Neutrophil (primary cell): Measurements from ENCODE around the gene SECTM1.
"Not testable (repeated sequence)": the region's sequence is repeated elsewhere in the genome, so short reads cannot be mapped to it uniquely, and the experiment has no call there.

ENCODE experiments used
- H3K27ac ChIP-seq: fragments of 200-600 bp; sonication (generic); 2 replicates; pipeline ENCODE4 v1.5.1; 2016; ENCODE audit warnings: mild to moderate bottlenecking, moderate library complexity
- H3K27me3 ChIP-seq: fragments of 200-600 bp; sonication (generic); 2 replicates; pipeline ENCODE4 v1.6.0; 2016; ENCODE audit warnings: mild to moderate bottlenecking
- H3K36me3 ChIP-seq: fragments of 200-600 bp; sonication (generic); 2 replicates; pipeline ENCODE4 v1.5.1; 2017
- H3K4me1 ChIP-seq, 2 experiments: fragments of 200-600 bp in 1 of 2; sonication (generic) in 1 of 2; 1 replicate in 1 of 2; 2 replicates in 1 of 2; pipeline versions ENCODE4 v1.5.1 to v1.6.1; 2013 to 2016; ENCODE audit warnings: low read depth in 1 of 2, low read length in 1 of 2, mild to moderate bottlenecking in 1 of 2, moderate library complexity in 1 of 2; ENCODE audit not compliant: control insufficient read depth in 1 of 2, insufficient read depth in 1 of 2
- H3K4me3 ChIP-seq, 2 experiments: fragments of 200-600 bp in 1 of 2; sonication (generic) in 1 of 2; 1 replicate in 1 of 2; 2 replicates in 1 of 2; pipeline ENCODE4 v1.5.1; 2013 to 2016; ENCODE audit warnings: low read depth in 1 of 2, low read length in 1 of 2, mild to moderate bottlenecking in 1 of 2, moderate library complexity in 1 of 2
- H3K9me3 ChIP-seq: fragments of 200-600 bp; sonication (generic); 2 replicates; pipeline ENCODE4 v1.5.1; 2016
- TF ChIP-seq, protein P1 (sequence below): fragments of 200-600 bp; sonication (generic); IDR thresholded peaks from 2 replicates; pipeline ENCODE4 v1.5.1; 2016; ENCODE audit warnings: antibody characterized with exemption

Gene SECTM1

DNA sequence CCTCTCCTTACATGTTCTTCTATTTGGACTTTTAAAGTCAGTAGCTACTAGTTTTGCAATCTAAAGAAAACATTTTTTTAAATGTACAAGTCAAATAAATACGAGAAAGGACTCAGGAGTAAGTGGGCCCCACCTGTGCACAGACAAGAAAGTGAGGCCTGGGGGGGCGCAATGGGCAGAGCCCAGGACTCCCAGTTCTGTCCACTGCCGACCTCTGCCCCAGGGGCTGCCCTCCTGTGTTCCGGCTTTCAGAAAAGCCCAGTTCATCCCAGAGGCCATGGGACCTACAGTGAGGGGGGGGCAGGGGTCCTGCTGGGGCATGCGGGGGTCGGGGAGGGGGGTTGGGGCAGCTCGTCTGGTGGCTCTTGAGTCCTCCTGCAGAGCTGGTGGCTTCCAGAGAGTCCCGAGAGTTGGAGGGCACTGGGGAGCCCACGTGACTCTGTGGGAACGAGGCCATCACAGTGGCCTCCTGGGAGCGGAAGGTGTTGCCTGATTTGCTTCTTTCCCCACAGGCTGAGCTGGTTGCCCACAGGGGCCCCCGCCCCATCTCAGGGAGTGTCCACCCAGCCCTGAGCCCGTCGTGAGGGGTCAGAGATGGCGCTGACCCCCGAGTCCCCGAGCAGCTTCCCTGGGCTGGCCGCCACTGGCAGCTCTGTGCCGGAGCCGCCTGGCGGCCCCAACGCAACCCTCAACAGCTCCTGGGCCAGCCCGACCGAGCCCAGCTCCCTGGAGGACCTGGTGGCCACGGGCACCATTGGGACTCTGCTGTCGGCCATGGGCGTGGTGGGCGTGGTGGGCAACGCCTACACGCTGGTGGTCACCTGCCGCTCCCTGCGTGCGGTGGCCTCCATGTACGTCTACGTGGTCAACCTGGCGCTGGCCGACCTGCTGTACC, 40.4 kb upstream of the SECTM1 start:
- Histone ChIP-seq H3K4me1 (peaks cover 6 to 8% of the 10 kb centered on the region in 2 experiments), H3K9me3 (no peaks in the 10 kb centered on the region), H3K4me3 (no peak overlapping the region), H3K27me3 (peaks cover 95% of the 10 kb centered on the region), H3K27ac (no peak overlapping the region), H3K36me3 (no peaks in the 10 kb centered on the region)
- TF ChIP-seq, protein P1, sequence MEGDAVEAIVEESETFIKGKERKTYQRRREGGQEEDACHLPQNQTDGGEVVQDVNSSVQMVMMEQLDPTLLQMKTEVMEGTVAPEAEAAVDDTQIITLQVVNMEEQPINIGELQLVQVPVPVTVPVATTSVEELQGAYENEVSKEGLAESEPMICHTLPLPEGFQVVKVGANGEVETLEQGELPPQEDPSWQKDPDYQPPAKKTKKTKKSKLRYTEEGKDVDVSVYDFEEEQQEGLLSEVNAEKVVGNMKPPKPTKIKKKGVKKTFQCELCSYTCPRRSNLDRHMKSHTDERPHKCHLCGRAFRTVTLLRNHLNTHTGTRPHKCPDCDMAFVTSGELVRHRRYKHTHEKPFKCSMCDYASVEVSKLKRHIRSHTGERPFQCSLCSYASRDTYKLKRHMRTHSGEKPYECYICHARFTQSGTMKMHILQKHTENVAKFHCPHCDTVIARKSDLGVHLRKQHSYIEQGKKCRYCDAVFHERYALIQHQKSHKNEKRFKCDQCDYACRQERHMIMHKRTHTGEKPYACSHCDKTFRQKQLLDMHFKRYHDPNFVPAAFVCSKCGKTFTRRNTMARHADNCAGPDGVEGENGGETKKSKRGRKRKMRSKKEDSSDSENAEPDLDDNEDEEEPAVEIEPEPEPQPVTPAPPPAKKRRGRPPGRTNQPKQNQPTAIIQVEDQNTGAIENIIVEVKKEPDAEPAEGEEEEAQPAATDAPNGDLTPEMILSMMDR: no peak

GRCh38 chr17:82373072-82373452, 39.5 kb upstream of the SECTM1 start:
- not testable (repeated sequence) for H3K4me1 ChIP-seq, H3K27ac ChIP-seq, H3K4me3 ChIP-seq, H3K36me3 ChIP-seq, H3K9me3 ChIP-seq
- H3K27me3 ChIP-seq: peaks cover 95% of the 10 kb centered on the region

DNA sequence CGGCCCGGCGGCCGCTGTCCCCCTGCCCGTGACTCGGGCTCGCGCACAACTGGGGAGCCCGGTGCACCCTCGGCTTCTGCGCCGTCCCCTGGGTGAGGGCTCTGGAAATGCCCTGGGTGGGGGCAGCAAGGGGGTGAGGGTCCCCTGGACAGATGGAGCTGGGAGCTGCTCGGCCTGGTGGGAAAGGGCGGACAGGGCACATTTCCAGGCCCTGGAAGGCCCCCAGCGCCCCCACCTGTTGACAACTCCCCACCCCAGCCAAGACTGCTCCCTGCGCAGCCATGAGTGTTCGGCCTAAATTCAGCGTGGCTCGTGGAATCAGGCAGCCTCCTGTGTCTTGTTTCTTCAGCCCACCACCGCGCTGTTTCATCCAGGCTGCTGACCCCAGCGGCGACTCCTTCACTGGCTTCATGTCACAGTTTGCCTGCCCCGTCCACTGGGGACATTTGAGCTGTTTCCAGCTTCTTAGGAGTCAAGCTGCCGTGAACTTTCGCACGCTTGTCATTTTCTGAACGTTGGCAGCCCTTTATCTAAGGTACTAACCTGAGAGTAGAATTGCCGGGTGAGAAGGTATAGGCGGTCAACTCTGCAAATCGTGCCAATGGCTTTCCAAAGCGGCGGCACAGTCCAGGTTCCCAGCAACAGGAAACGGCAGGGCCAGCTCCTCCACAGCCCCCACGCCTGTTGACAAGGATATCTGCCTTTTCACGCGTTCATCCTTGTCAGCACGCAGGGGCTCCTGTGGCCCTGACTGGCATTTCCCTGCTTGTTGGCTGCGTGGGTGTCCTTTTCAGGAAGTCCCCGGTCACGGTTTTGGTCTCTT, 38.9 kb upstream of the SECTM1 start:
- no peak overlapping the region for H3K27ac ChIP-seq
- H3K36me3 ChIP-seq: no peaks in the 10 kb centered on the region
- H3K27me3 ChIP-seq: peaks cover 95% of the 10 kb centered on the region
- H3K4me1 ChIP-seq: peaks cover 6 to 8% of the 10 kb centered on the region in 2 experiments
- TF ChIP-seq, protein P1: no peak
- H3K9me3 ChIP-seq: no peaks in the 10 kb centered on the region
- H3K4me3 ChIP-seq: no peak overlapping the region

- Histone ChIP-seq H3K4me3 (no peak within 1 kb of the TSS), H3K36me3 (no peaks in the 10 kb centered on the region), H3K9me3 (no peaks in the 10 kb centered on the region), H3K27me3 (peaks cover 100% of the 10 kb centered on the region), H3K4me1 (peaks cover 6 to 7% of the 10 kb centered on the region in 2 experiments), H3K27ac (no peak within 1 kb of the TSS)
- TF ChIP-seq, protein P1: no peak
These were observed 38.0 kb upstream of the SECTM1 start, which contains the start of gene UTS2R for GRCh38 chr17:82371333-82372248. Gene UTS2R (plus strand): TSS chr17:82371765. CDS start chr17:82374325, 2,560 bp downstream.

DNA sequence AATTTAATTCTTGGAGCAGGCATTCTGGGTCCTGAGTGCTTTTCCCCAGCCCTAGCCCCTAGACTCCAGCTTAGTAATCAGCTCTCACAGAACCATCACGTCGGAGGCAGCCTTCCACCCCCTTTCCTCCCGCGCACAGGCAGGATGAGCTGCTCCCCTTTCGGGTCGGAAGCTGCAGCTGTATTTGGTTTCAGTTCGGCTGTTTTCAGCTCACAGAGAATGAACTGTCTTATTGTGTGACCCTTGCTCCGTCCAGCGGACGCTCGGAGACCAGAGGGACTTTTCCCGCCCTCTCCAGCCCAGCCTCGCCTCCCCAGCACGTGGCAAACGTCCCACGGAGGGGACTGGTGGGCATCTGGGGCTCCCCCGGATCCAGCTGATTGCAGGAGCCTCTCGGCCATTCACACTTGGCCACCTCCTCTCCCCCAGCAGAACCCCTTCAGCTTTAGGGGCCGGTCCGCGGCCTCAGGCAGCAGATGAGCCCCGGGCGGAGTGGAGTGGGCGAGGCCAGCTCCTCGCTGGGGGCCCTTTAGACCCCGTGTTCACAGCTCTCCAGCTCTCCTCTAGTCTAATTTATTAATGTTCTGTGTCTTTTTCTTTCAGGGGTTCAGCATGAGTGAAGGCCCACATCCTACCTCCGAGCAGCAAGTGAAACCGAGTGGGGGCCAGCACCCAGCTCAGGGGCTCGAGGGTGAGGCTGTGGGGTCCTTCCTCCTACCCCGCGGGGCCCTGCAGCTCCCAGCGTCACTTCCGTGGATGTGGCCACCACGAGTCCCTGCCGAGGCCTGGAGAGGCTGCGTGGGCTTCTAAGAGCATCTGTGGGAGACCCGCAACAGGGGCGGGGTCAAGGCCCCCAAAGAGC, 37.1 kb upstream of the SECTM1 start:
- TF ChIP-seq, protein P1: no peak
- peaks cover 97% of the 10 kb centered on the region for H3K27me3 ChIP-seq
- peaks cover 3 to 4% of the 10 kb centered on the region in 2 experiments for H3K4me1 ChIP-seq
- no peaks in the 10 kb centered on the region for H3K9me3 ChIP-seq
- H3K36me3 ChIP-seq: no peaks in the 10 kb centered on the region
- no peak overlapping the region for H3K4me3 ChIP-seq
- H3K27ac ChIP-seq: no peak overlapping the region
